G401.6 (cell line): ENCODE results near the gene C11orf65.
"Not testable (repeated sequence)": the region's sequence is repeated elsewhere in the genome, so short reads cannot be mapped to it uniquely, and the experiment has no call there.

Source experiments
- FAIRE-seq: peaks from 2 replicates; lab custom pipeline; 2012; peaks lifted over from hg19 to GRCh38; lab: Jason Lieb, UNC

Gene C11orf65

DNA sequence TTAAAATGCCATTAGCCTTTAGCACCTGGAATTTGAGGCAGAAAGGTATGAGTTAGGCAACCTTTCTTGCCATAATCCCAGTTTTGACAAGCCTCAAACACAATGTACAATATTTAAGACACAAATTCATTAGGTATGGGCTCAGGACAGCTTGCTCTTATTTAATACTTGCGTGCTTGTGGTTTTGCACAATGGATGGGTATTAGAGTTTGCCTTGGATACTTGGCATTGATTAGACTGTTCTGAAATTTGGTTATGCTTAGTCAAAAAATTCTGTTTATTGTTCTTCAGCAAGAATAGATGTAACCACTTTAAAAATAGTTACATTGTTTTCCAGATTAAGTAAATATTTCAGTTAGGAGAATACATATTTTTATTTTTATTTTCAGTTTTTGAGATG, 5.4 kb upstream of the C11orf65 start:
- FAIRE-seq: no peak

DNA sequence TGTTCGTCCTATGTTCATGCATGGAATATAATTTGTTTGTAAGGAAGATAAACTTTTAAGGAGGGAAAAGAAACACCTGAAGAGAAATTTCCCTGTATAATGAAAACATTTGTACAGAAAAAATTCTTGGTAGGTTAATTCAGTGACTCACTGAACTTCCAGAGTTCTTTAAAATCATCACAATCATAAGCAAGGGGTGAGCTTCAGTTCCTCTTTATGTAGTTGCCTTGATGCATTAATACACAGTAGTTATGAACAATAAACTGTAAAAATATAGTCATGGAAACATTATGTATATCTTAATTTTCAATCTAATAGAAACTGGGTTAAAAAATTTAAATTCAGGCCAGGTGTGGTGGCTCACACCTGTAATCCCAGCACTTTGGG, 1.1 kb upstream of the C11orf65 start:
- FAIRE-seq: no peak

DNA sequence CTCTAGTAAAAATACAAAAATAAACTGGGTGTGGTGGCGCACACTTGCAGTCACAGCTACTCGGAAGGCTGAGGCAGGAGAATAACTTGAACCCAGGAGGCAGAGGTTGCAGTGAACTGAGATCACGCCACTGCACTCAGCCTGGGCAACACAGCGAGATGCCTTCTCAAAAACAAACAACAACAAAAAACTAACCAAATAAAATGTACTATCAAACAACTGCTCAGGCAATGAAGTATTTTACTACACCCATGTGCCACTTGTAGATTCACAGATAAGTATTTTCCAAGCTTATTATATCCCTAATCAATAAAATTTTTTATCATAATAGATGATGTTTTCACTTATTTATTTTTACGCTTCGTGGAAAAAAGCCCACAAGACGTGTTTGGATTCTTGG, 924 bp downstream of the C11orf65 start:
- FAIRE-seq: no peak

DNA sequence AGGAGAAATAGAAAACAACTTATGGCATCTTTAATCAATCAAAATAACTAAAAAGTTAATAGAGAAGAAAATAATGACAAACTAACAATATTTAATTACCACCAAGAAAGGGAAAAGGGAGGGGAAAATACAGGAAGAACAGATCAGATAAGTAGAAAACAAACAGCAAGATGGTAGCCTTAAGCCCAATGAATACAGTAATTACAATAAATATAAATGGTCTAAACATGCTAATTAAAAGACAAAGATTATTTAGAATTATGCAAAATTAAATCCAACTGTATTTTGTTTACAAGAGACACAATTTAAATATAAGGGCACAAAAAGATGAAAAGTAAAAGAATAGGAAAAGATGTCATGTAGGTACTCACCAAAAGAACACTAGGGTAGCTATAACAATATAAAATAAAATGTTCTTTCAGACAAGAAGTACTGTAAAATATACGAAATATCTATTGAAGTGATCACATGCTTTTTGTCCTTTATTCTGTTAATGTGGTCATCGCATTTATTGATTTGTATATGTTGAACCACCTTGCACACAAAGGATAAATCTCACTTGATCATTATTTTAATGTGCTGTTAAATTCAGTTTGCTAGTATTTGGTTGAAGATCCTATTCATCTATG, 14.0 kb downstream of the C11orf65 start:
- FAIRE-seq: no peak

DNA sequence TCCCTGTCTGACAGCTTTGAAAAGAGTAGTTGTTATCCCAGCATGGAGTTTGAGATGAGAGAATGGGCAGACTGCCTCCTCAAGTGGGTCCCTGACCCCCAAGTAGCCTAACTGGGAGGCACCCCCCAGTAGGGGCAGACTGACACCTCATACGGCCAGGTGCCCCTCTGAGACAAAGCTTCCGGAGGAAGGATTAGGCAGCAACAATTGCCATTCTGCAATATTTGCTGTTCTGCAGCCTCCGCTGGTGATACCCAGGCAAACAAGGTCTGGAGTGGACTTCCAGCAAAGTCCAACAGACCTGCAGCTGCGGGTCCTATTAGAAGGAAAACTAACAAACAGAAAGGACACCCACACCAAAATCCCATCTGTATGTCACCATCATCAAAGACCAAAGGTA, 25.9 kb downstream of the C11orf65 start:
- not testable (repeated sequence) for FAIRE-seq

DNA sequence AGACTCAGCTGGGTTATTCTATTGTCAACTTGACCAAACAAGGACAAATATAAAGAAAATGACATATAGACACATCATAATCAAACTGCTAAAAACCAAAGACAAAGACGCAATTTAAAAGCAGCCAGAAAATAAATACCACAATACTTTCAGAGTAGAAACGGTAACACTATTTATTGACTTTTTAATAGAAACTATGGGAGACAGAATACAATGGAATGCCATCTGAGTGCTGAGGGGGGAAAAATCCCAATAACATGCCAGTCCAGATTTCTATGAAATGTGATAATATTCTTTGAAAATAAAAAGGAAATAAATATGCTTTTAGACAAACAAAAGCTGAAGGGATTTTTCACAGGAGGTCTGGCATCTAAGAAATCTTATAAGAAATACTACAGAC, 30.7 kb downstream of the C11orf65 start:
- FAIRE-seq: no peak

DNA sequence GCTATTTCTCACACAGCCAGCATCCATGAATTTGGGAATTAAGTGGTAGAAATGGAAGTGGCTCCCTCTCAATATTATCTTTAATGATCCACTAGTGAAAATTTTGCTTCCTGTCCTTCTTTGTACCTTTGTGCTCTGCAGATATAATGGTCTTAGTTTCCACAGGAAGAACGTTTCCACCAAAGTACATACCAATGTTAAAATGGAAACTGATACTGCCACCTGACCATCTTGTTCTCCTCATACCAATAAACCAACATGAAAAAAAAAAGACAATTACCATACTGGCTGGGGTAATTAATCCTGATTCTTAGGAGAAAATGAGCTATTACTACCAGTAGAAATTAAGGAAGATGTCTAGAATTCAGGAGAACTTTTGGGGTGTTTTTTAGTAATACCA, 32.3 kb downstream of the C11orf65 start:
- FAIRE-seq: no peak

DNA sequence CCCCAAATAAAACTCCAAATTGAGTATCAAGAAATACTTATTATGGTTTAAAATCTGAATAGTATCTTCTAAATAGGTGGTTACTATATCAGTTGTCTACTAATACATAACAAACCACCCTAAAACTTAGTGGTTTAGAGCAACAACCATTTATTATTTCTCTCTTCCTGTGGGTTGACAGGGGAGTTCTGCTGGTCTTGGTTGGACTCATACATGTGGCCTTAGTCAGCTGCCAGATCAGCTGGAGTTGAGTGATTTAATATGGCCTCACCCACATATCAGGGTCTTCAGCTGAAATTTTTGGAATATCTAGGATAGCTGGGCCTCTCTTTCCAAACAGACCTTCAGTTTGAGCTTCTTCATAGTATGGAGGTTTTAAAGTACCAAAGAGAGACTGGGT, 34.5 kb downstream of the C11orf65 start:
- FAIRE-seq: no peak

DNA sequence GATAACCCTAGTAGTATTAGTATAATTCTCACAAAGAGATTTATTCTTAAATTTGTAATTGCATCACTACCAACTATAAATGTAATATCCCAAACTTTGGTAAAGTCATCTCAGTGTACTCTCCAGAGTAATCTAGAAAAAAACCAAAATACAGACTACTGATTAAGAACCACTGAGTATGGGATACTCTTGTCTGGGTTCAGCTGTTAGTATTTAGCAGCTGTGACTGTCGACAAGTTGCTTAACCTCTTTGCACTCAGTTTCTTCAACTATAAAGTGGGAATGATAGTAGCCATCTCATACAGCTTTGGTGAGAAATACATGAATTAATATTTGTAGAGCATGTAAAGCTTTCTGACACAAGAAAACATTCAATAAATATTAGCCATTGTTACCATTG, 35.3 kb downstream of the C11orf65 start:
- no peak for FAIRE-seq

DNA sequence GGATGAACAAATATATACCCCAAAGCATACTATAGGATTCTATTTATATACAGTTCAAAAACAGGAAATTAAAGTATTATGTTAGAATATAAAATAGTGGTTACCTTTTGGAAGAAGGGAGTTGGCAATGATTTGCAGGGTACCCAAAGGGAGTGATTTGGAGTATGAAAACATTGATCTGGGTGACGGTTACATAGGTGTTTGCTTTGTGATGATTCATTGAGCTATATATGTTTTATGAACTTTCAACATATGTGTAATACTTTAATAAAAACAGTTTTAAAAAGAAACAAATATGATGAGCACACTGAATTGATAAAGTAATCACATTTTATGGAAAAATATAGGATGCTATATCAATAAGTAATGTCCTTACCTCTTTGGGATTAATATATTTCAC, 36.0 kb downstream of the C11orf65 start:
- FAIRE-seq: no peak

DNA sequence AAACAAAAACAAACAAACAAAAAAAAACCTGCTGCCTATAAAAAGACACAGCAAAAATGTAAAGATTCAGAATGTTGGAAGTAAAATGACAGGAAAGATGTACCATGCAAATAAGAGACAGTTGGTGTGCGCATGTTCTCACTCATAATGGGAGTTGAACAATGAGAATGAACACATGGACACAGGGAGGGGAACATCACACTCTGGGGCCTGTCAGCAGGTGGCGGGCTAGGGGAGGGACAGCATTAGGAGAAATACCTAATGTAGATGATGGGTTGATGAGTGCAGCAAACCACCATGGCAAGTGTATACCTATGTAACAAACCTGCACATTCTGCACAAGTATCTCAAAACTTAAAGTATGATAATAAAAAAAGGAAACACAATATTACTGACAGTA, 49.8 kb downstream of the C11orf65 start:
- FAIRE-seq: not testable (repeated sequence)

DNA sequence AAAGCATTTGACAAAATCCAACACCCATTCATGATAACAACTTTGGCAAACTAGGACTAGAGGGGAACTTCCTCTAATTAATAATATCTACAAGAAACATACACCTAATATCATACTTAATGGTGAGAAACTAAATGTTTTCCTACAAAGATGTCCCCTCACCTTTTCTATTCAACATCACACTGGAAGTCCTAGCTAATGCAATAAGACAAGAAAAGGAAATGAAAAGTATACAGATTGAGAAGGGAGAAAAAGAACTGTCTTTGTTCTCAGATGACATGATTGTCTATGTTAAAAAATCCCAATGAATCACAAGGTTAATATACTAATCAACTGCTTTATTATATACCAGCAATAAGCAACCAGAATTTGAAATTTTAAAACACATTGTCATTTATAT, 52.4 kb downstream of the C11orf65 start:
- FAIRE-seq: no peak

DNA sequence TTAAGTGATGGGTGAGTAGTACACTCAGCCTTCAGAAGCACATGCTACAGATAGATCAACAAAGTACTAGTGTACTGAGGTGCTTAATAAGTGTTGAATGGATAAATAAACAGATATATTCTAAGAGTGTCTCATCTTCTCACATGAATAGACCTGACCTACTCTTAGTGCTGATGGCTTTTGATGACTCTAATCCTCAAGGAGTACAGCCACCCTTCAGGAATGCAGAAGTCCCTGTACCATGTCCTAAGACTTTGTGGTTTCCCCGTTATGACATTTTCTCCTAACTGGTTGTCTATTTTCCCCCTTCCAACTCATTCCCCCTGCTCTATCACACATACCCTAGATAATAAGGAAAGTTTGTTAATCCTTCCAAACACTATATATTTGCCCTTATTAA, 61.6 kb downstream of the C11orf65 start:
- no peak for FAIRE-seq

DNA sequence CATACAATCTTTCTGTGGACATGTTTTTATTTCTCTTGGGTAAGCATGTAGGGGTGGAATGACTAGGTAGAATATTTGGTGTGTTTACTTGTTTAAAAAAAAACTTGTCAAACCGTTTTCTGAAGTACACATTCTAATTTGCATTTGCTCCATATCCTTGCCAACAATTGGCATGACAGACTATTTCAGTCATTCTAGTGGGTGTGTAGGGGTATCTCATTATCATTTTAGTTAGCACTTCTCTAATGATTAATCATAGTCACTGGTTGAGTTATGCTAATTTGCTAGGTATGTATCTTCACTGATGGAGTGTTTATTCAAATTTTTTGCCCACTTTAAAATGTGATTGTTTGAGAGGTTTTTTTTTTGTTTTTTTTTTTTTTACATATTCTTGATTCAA, 64.3 kb downstream of the C11orf65 start:
- FAIRE-seq: no peak

DNA sequence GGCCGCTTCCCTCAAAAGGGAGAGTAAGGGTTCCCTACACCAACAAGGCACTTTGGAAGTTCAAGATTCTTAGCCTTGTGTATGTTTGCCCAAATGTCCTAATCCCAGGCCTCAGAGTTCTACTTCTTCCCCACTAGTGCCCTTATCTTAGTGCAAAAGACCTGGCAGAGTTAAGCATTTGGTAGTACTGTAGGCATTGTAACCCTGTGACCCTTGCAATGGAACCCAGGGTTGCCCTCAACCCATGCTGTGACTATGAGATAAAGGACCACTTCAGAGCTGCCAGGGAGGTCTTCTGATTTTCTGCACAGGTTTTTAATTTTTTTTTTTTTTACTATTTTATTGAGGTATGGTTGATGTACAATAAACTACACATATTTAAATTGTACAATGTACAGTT, 65.1 kb downstream of the C11orf65 start:
- FAIRE-seq: no peak

DNA sequence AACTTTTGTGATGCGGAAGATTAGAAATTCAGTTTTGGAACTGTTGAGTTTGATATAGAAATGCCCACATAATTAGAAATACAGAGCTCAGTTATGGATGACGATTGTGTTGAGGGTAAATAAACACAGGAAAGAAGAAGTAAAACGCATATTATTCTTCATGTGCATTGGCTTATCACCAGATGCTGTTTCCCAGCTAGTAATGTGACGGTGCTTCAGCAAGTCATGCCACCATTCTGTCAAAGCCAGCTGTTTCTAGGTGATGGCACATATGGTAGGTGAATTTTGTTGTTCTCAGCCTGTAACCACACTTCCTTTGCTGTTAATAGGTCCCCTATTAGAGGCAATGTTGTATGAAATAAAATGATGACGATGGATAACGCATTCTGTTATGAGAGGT, 68.9 kb downstream of the C11orf65 start:
- FAIRE-seq: no peak

DNA sequence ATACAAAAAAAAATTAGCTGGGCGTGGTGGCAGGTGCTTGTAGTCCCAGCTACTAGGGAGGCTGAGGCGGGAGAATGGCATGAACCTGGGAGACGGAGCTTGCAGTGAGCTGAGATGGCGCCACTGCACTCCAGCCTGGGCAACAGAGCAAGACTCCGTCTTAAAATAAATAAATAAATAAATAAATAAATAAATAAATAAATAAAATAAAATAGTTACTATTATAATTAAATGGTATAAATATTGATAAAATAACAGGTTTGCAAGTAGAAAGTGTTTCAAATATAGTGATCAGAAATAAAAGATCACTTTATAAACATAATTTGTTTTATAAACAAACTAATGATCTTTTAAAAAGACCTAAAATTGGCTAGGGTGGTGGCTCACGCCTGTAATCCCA, 70.7 kb downstream of the C11orf65 start:
- FAIRE-seq: not testable (repeated sequence)

DNA sequence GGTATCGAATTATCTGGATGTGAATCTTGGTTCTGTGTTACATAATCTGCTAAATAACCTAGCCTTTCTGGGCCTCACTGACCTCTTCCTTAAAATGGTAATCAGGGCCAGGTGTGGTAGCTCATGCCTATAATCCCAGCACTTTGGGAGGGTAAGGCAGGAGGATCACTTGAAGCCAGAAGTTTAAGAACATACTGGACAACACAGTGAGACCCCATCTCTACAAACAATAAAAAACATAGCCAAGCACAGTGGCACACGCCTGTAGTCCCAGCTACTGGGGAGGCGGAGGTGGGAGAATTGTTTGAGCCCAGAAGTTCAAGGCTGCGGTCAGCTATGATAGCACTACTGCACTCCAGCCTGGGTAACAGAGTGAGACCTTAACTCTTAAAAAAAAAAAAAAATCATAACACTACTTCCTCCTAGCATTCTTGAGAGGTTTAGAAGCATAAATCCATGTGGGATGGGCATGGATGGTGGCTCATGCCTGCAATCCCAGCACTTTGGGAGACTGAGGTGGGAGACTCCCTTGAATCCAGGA, 72.5 kb downstream of the C11orf65 start:
- FAIRE-seq: no peak

DNA sequence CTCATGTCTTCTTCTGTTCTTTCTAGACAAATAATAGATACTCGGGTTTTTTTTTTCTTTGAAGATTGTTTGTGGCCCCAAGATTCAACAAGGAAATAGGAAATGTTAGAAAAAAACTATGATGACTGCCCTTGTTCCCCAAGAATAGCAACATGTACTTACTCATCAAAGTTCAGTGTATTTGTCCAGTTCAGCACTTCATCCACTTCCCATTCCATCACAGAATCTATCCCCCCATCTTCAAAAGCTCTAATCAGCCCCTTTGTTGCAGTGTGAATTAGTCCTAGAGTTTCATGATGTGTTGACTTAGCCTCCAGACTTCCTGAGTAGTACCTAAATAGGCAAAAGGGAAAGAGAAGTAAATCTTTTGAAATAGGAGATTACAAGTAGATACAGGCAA, 74.3 kb downstream of the C11orf65 start:
- FAIRE-seq: no peak

DNA sequence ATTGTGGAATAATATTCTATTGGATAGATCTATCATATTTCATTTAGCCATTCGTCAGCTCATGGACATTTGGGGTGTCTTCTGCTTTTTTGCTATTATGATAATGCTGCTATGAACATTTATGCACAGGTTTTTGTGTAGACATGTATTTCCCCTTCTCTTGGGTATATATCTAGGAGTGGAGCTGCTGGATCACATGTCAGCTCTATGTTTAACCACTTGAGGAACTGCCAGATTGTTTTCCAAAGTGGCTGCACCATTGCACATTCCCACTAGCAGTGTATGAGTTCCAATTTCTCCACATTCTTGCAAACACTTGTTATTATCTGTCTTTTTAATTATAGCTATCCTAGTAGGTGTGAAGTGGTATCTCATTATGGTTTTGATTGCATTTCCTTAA, 75.0 kb downstream of the C11orf65 start:
- FAIRE-seq: no peak

DNA sequence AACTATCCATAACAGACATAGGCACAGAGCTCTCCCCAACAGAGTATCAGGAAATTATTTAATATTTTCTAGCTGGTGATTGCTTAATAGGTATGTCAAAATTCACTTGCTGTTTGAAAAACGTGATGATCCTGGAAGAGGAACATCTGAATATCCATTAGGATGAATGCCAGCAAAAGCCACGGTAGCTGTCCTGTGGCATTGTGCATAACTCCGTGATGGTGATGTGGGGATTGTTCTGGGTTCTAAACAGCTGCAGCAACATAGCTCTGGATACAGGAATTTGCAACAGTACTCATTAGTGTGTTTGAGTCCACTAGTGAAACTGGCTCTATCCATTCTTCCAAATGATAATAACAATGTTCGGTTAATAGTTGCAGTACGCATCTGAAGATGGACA, 78.8 kb downstream of the C11orf65 start:
- no peak for FAIRE-seq

DNA sequence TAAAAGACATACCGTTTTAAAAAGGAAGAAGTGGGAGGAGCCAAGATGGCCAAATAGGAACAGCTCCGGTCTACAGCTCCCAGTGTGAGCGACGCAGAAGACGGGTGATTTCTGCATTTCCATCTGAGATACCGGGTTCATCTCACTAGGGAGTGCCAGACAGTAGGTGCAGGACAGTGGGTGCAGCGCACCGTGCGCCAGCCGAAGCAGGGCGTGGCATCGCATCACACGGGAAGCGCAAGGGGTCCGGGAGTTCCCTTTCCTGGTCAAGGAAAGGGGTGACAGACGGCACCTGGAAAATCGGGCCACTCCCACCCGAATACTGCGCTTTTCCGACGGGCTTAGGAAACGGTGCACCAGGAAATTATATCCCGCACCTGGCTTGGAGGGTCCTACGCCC, 93.8 kb downstream of the C11orf65 start:
- FAIRE-seq: not testable (repeated sequence)

DNA sequence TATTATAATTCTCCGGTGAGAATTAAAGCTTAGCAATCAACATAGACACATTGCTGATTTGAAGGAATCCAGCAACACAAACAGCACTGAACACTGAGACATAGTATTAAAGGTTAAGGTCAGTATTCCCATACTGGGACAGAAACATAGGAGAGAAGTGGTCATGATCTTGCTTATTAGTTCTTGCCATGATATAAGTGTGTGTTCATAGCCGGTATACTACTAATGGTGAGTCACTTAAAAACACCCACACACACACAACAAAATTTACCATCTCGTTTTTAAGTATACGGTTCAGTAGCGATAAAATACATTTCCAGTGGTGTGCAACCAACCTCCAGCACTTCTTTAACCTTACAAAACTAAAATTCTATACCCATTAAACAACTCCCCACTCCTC, 96.3 kb downstream of the C11orf65 start:
- no peak for FAIRE-seq

DNA sequence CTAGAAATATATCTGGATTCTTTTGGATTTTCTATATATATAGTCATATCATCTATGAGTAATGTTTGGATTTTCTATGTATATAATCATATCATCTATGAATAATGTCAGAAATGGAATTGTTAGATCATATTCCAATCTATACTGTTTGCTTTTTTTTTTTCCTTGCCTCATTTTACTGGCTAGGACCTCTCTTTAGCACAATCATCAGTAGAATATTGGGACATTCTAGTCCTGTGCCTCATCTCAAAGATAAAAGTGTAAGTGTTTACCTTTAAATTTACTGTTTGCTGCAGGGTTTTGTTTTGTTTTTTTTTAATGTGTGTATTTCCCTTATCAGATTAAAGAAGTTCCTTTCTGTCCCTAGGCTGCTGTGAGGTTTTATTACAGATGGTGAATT, 97.0 kb downstream of the C11orf65 start:
- FAIRE-seq: no peak

DNA sequence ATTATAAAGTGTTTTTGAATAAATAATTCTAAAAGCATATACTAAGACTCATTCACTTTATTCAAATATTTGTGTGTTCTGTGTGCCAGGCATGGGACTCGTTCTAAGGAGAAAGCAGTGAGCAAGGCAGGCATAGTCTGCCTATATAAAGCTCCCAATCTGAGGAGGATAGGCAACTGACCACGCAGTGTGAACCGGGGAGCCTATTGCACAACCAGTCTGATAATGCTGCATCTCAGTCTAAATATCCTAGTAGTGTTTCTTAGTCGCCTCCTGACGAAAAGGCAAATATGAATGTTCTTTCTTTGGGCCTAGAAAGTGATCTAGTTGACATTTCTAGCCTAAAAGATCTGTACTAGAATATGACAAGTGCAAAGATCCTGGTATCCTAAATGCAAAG, 98.3 kb downstream of the C11orf65 start:
- FAIRE-seq: no peak
